Measurements from ENCODE around the gene ZNF654. TPM values are rescaled to one million over a fixed set of nuclear protein-coding genes. Genes with fewer than 3 reads are reported as not detected.
A peak's percentile ranks its signal among the peaks of the same experiment; 100 is the strongest.

ZNF654 gene
- total RNA-seq, 2 donors from 2014 or later = 7.3 to 10.6 TPM

- H3K4me1 Mint-ChIP-seq = peaks cover 16% of the 10 kb centered on the region
- peak overlapping the region; percentile 90 for H3K27ac Mint-ChIP-seq
- peak overlapping the region; percentile 98 for H3K4me3 ChIP-seq (ENCODE audit: low read length)
- no peaks in the 10 kb centered on the region for H3K9me3 ChIP-seq (ENCODE audit: control insufficient read depth, low read length)
- no peaks in the 10 kb centered on the region for H3K9me3 Mint-ChIP-seq
- H3K9ac ChIP-seq (ENCODE audit: extremely low read depth, low read length, poor library complexity, severe bottlenecking) = peak overlapping the region; percentile 48
- peak overlapping the region; percentile 97 for H3K27ac ChIP-seq (ENCODE audit: low read depth, low read length)
- no peaks in the 10 kb centered on the region for H3K27me3 ChIP-seq (ENCODE audit: control insufficient read depth, insufficient read depth, low read length, poor library complexity, severe bottlenecking)
- peak overlapping the region; percentile 87 for H3K4me3 Mint-ChIP-seq
- no peaks in the 10 kb centered on the region for H3K27me3 Mint-ChIP-seq (ENCODE audit: insufficient read depth)
- peaks cover 16% of the 10 kb centered on the region for H3K36me3 Mint-ChIP-seq (ENCODE audit: low read depth)
- DNase-seq = no peak
- WGBS, 2 experiments (ENCODE audit: insufficient coverage in 1 of 2, insufficient read length in 1 of 2) = 25 to 27% methylated on average over 10 to 16 of the region's 16 CpGs
- TF ChIP-seq CTCF (conservative IDR thresholded peaks at IDR 0.05) = no peak
- H3K4me1 ChIP-seq (ENCODE audit: control insufficient read depth, insufficient read depth, low read length) = no peaks in the 10 kb centered on the region
- H3K36me3 ChIP-seq (ENCODE audit: control insufficient read depth, insufficient read depth, low read length) = peaks cover 38% of the 10 kb centered on the region
Observed at GRCh38 chr3:88057630-88058305, 1.3 kb upstream of the ZNF654 start.

- peak overlapping the region; percentile 48 for H3K9ac ChIP-seq (ENCODE audit: extremely low read depth, low read length, poor library complexity, severe bottlenecking)
- TF ChIP-seq CTCF (conservative IDR thresholded peaks at IDR 0.05) = no peak
- no peak for DNase-seq
Observed at GRCh38 chr3:88058306-88058580, 812 bp upstream of the ZNF654 start.

GRCh38 chr3:88059380-88060170 lies 520 bp downstream of the ZNF654 start:
- 0% methylated on average over 15 to 44 of the region's 45 CpGs for WGBS, 2 experiments (ENCODE audit: insufficient coverage in 1 of 2, insufficient read length in 1 of 2)

More at GRCh38 chr3:88058306-88058580, 812 bp upstream of the ZNF654 start:
- Mint-ChIP-seq H3K4me1 (peaks cover 16% of the 10 kb centered on the region), H3K9me3 (no peaks in the 10 kb centered on the region), H3K27ac (peak overlapping the region; percentile 90), H3K27me3 (ENCODE audit: insufficient read depth) (no peaks in the 10 kb centered on the region), H3K36me3 (ENCODE audit: low read depth) (peaks cover 16% of the 10 kb centered on the region), H3K4me3 (peak overlapping the region; percentile 87)
- peaks cover 38% of the 10 kb centered on the region for H3K36me3 ChIP-seq (ENCODE audit: control insufficient read depth, insufficient read depth, low read length)
- H3K9me3 ChIP-seq (ENCODE audit: control insufficient read depth, low read length) = no peaks in the 10 kb centered on the region
- 0% methylated on average over 24 of the region's 24 CpGs; no CpG with 5 or more reads in 1 of the 2 experiments for WGBS, 2 experiments (ENCODE audit: insufficient coverage in 1 of 2, insufficient read length in 1 of 2)
- no peaks in the 10 kb centered on the region for H3K27me3 ChIP-seq (ENCODE audit: control insufficient read depth, insufficient read depth, low read length, poor library complexity, severe bottlenecking)
- H3K27ac ChIP-seq (ENCODE audit: low read depth, low read length) = peak overlapping the region; percentile 97
- H3K4me1 ChIP-seq (ENCODE audit: control insufficient read depth, insufficient read depth, low read length) = no peaks in the 10 kb centered on the region
- H3K4me3 ChIP-seq (ENCODE audit: low read length) = peak overlapping the region; percentile 98

More at GRCh38 chr3:88059380-88060170, 520 bp downstream of the ZNF654 start:
- peak overlapping the region; percentile 65 for H3K27ac Mint-ChIP-seq
- peak overlapping the region; percentile 86 for H3K27ac ChIP-seq (ENCODE audit: low read depth, low read length)
- H3K9me3 Mint-ChIP-seq = no peaks in the 10 kb centered on the region
- H3K4me1 Mint-ChIP-seq = peaks cover 16% of the 10 kb centered on the region
- H3K36me3 ChIP-seq (ENCODE audit: control insufficient read depth, insufficient read depth, low read length) = peaks cover 28% of the 10 kb centered on the region
- peak overlapping the region; percentile 98 for H3K4me3 ChIP-seq (ENCODE audit: low read length)
- no peaks in the 10 kb centered on the region for H3K4me1 ChIP-seq (ENCODE audit: control insufficient read depth, insufficient read depth, low read length)
- H3K27me3 ChIP-seq (ENCODE audit: control insufficient read depth, insufficient read depth, low read length, poor library complexity, severe bottlenecking) = no peaks in the 10 kb centered on the region
- H3K9me3 ChIP-seq (ENCODE audit: control insufficient read depth, low read length) = no peaks in the 10 kb centered on the region
- H3K27me3 Mint-ChIP-seq (ENCODE audit: insufficient read depth) = no peaks in the 10 kb centered on the region
- peak overlapping the region; percentile 70 for H3K9ac ChIP-seq (ENCODE audit: extremely low read depth, low read length, poor library complexity, severe bottlenecking)
- TF ChIP-seq CTCF (conservative IDR thresholded peaks at IDR 0.05) = no peak
- no peak for DNase-seq
- peak overlapping the region; percentile 87 for H3K4me3 Mint-ChIP-seq
- peaks cover 14% of the 10 kb centered on the region for H3K36me3 Mint-ChIP-seq (ENCODE audit: low read depth)
